SK-N-SH (cell line): ENCODE data around the gene PRDX6. TPM values are rescaled to one million over a fixed set of nuclear protein-coding genes. Genes with fewer than 3 reads are reported as not detected.

Experiments
- CTCF ChIA-PET: fragments of 300-600, 350-600 bp; formaldehyde crosslinking; extraction: SDS; loops from one replicate; lab custom pipeline; 2021; lab: Yijun Ruan, JAX
- POLR2A ChIA-PET: fragments of 350-600 bp; sonication (Branson Sonifier 250); formaldehyde crosslinking; extraction: SDS; loops from one replicate; lab custom pipeline; 2020; ENCODE audit warnings: antibody characterized with exemption, inconsistent platforms; lab: Yijun Ruan, JAX
- DNase-seq: peaks from one replicate; pipeline ENCODE4 v3.0.0; 2012
- H2AFZ ChIP-seq: fragments of 200-600 bp; sonication (generic); 2 replicates; pipeline ENCODE4 v1.8.1; 2016; ENCODE audit warnings: antibody characterized with exemption, mild to moderate bottlenecking, low read depth
- H3F3A ChIP-seq: fragments of 200-600 bp; sonication (generic); replicated peaks from 2 replicates; pipeline ENCODE3; 2016; ENCODE audit warnings: antibody characterized with exemption, mild to moderate bottlenecking; ENCODE audit not compliant: insufficient read depth
- H3K27ac ChIP-seq, 2 experiments: fragments of 200-500 bp in 1 of 2; fragments of 200-600 bp in 1 of 2; sonication (Bioruptor generic) in 1 of 2; sonication (generic), shearing (Covaris generic) in 1 of 2; 2 replicates each; pipeline versions ENCODE4 v1.5.1 to v1.6.1; 2014 to 2016; ENCODE audit warnings: low read depth in 2 of 2, inconsistent platforms in 1 of 2, low read length in 1 of 2, mild to moderate bottlenecking in 1 of 2, mixed read lengths in 1 of 2
- H3K27me3 ChIP-seq: fragments of 200-600 bp; sonication (generic), shearing (Covaris generic); 2 replicates; pipeline ENCODE4 v1.6.1; 2016; ENCODE audit warnings: mixed run types; ENCODE audit not compliant: insufficient read depth
- H3K36me3 ChIP-seq, 2 experiments: fragments of 200-500 bp in 1 of 2; fragments of 200-600 bp in 1 of 2; sonication (Bioruptor generic) in 1 of 2; sonication (generic) in 1 of 2; replicated peaks in 1 of 2; 2 replicates each; pipeline versions ENCODE3 to v1.5.1; 2014 to 2016; ENCODE audit warnings: low read length in 1 of 2, mild to moderate bottlenecking in 1 of 2; ENCODE audit not compliant: insufficient read depth in 2 of 2, control insufficient read depth in 1 of 2
- H3K4me1 ChIP-seq, 2 experiments: fragments of 200-500 bp in 1 of 2; fragments of 200-600 bp in 1 of 2; sonication (Bioruptor generic) in 1 of 2; sonication (generic), shearing (Covaris generic) in 1 of 2; 2 replicates each; pipeline versions ENCODE4 v1.5.1 to v1.6.1; 2014 to 2016; ENCODE audit warnings: low read depth in 1 of 2, low read length in 1 of 2, mixed run types in 1 of 2; ENCODE audit not compliant: insufficient read depth in 2 of 2, control insufficient read depth in 1 of 2
- H3K4me2 ChIP-seq: fragments of 200-600 bp; sonication (generic), shearing (Covaris generic); 2 replicates; pipeline ENCODE4 v1.6.1; 2017; ENCODE audit warnings: mixed run types
- H3K4me3 ChIP-seq, 2 experiments: fragments of 200-500 bp in 1 of 2; fragments of 200-600 bp in 1 of 2; sonication (Bioruptor generic) in 1 of 2; sonication (generic), shearing (Covaris generic) in 1 of 2; 2 replicates each; pipeline versions ENCODE4 v1.5.1 to v1.8.1; 2014 to 2016; ENCODE audit warnings: low read depth in 2 of 2, inconsistent platforms in 1 of 2, low read length in 1 of 2, mild to moderate bottlenecking in 1 of 2, mixed read lengths in 1 of 2, moderate library complexity in 1 of 2
- H3K79me2 ChIP-seq: fragments of 200-600 bp; sonication (generic); 2 replicates; pipeline ENCODE4 v1.8.1; 2017; ENCODE audit warnings: mild to moderate bottlenecking; ENCODE audit not compliant: insufficient read depth
- H3K9ac ChIP-seq: fragments of 200-600 bp; sonication (generic); 2 replicates; pipeline ENCODE4 v1.6.1; 2017; ENCODE audit warnings: mixed run types
- H3K9me2 ChIP-seq: fragments of 200-600 bp; sonication (generic); 2 replicates; pipeline ENCODE4 v1.6.1; 2017; ENCODE audit warnings: mixed run types
- H3K9me3 ChIP-seq: fragments of 200-600 bp; sonication (generic); 2 replicates; pipeline ENCODE4 v1.6.1; 2017; ENCODE audit warnings: mixed run types, mild to moderate bottlenecking, moderate library complexity
- H4K20me1 ChIP-seq: fragments of 200-600 bp; sonication (generic); 2 replicates; pipeline ENCODE4 v1.6.1; 2017; ENCODE audit warnings: mild to moderate bottlenecking, mixed run types; ENCODE audit not compliant: insufficient read depth
- CTCF ChIP-seq: fragments of 200-600 bp; sonication (generic); IDR thresholded peaks from 2 replicates; pipeline ENCODE4 v1.6.1; 2017; ENCODE audit warnings: antibody characterized with exemption, mild to moderate bottlenecking, moderate library complexity
- EP300 ChIP-seq, 2 experiments: IDR thresholded peaks; 2 replicates each; pipeline versions ENCODE4 v1.4.0 to v1.6.1; 2012; ENCODE audit warnings: borderline replicate concordance in 1 of 2, low read depth in 1 of 2, low read length in 1 of 2
- FOXM1 ChIP-seq: IDR thresholded peaks from 2 replicates; pipeline ENCODE4 v1.4.0; 2012; ENCODE audit warnings: low read depth, mild to moderate bottlenecking
- GABPA ChIP-seq: IDR thresholded peaks from 2 replicates; pipeline ENCODE4 v1.4.0; 2012; ENCODE audit warnings: low read depth, mild to moderate bottlenecking
- GATA2 ChIP-seq: sonication (generic); formaldehyde crosslinking; IDR thresholded peaks from 2 replicates; pipeline ENCODE4 v1.5.0; 2020; ENCODE audit warnings: mild to moderate bottlenecking, missing genetic modification reagents
- MXI1 ChIP-seq: IDR thresholded peaks from 2 replicates; pipeline ENCODE4 v1.6.1; 2012; ENCODE audit warnings: mild to moderate bottlenecking, low read depth, low read length, improper control_type of control experiment
- PBX3 ChIP-seq: IDR thresholded peaks from 2 replicates; pipeline ENCODE4; 2012
- POLR2AphosphoS5 ChIP-seq: IDR thresholded peaks from 2 replicates; pipeline ENCODE4 v1.6.1; 2012; ENCODE audit warnings: low read depth, low read length
- RAD21 ChIP-seq: IDR thresholded peaks from 2 replicates; pipeline ENCODE4 v1.6.1; 2012; ENCODE audit warnings: mild to moderate bottlenecking, low read length
- RXRA ChIP-seq: IDR thresholded peaks from 2 replicates; pipeline ENCODE4 v1.4.0; 2012; ENCODE audit warnings: low read depth, mild to moderate bottlenecking, borderline replicate concordance
- SMC3 ChIP-seq: IDR thresholded peaks from 2 replicates; pipeline ENCODE4 v1.6.1; 2012; ENCODE audit warnings: low read depth, low read length, improper control_type of control experiment
- TCF12 ChIP-seq: IDR thresholded peaks from 2 replicates; pipeline ENCODE4 v1.4.0; 2012
- TEAD4 ChIP-seq: IDR thresholded peaks from 2 replicates; pipeline ENCODE4 v1.4.0; 2012; ENCODE audit warnings: mild to moderate bottlenecking, borderline replicate concordance; ENCODE audit not compliant: insufficient read depth
- USF2 ChIP-seq: fragments of 150-350 bp; IDR thresholded peaks from 2 replicates; pipeline ENCODE4 v1.6.1; 2017; ENCODE audit warnings: antibody characterized with exemption, low read length, low read depth, borderline replicate concordance
- YY1 ChIP-seq: IDR thresholded peaks from 2 replicates; pipeline ENCODE4 v1.4.0; 2012; ENCODE audit warnings: low read depth, mild to moderate bottlenecking
- ZBTB33 ChIP-seq: IDR thresholded peaks from 2 replicates; pipeline ENCODE4 v1.4.0; 2012; ENCODE audit warnings: low read depth, borderline replicate concordance
- WGBS: methylation state at CpG from one replicate; pipeline ENCODE4 v1.1.6; 2017; ENCODE audit warnings: low lambda C conversion rate; 5-methylcytosine and 5-hydroxymethylcytosine counted together
- polyA plus RNA-seq, 3 experiments: library from polyadenylated mRNA; depleted of rRNA; stranded (reverse); fragments of >200 nt; gene quantifications; 2 replicates each; pipeline ENCODE4 v1.2.3, GENCODE V29; 2012

Gene PRDX6
- polyA plus RNA-seq, 1 of the 3 experiments (the other 2 are of a cell fraction): 224 TPM

- TF ChIP-seq RXRA: no peak
- TF ChIP-seq SMC3: no peak
- TF ChIP-seq TEAD4: no peak
- TF ChIP-seq CTCF: no peak
These were observed 25.0 kb downstream of the PRDX6 start (continued) for GRCh38 chr1:173502104-173502503.

- 41% methylated on average over 4 of the region's 4 CpGs for WGBS
- Histone ChIP-seq H3K27me3 (no peaks in the 10 kb centered on the region), H4K20me1 (no peaks in the 10 kb centered on the region), H3K9me3 (no peaks in the 10 kb centered on the region), H3K9ac (no peak overlapping the region), H3K4me3 (no peak overlapping the region), H2AFZ (no peak overlapping the region), H3K9me2 (no peaks in the 10 kb centered on the region), H3F3A (peaks cover 4% of the 10 kb centered on the region), H3K79me2 (no peaks in the 10 kb centered on the region), H3K27ac (no peak overlapping the region), H3K4me2 (no peak overlapping the region), H3K36me3 (no peaks in the 10 kb centered on the region), H3K4me1 (peaks cover 0 to 6% of the 10 kb centered on the region in 2 experiments; a peak in 1 of 4 replicates)
- ChIA-PET CTCF (no interaction called here), POLR2A (no interaction called here)
- TF ChIP-seq MXI1 (no peak), PBX3 (no peak), GATA2 (CRISPR knock-in tag) (no peak), YY1 (no peak), RXRA (no peak), EP300 (IDR thresholded peaks at IDR 0.05; ENCODE audit: borderline replicate concordance in 1 of 2, low read depth in 1 of 2, low read length in 1 of 2) (no peak), TCF12 (no peak), USF2 (no peak), GABPA (no peak), FOXM1 (no peak), POLR2AphosphoS5 (no peak), ZBTB33 (no peak), RAD21 (no peak)
- peak; percentile 9 for DNase-seq
These were observed 26.3 kb downstream of the PRDX6 start for GRCh38 chr1:173503391-173503790.
